HG03575 (cell line): ENCODE results near the gene DENND5A.
"Not testable (repeated sequence)": the region's sequence is repeated elsewhere in the genome, so short reads cannot be mapped to it uniquely, and the experiment has no call there.

Experiments used
- ATAC-seq: cut with Tn5 transposase; IDR thresholded peaks from one replicate; pipeline ENCODE4 v1.9.1; 2021; ENCODE audit not compliant: unreplicated experiment, insufficient number of reproducible peaks, low FRiP score; ENCODE audit errors: extremely low read depth

Gene DENND5A

GRCh38 chr11:9187616-9188015, 77.5 kb downstream of the DENND5A start:
- no peak for ATAC-seq

GRCh38 chr11:9184516-9184915, 80.6 kb downstream of the DENND5A start:
- no peak for ATAC-seq

GRCh38 chr11:9182180-9182871, 82.8 kb downstream of the DENND5A start:
- no peak for ATAC-seq

GRCh38 chr11:9180784-9181183, 84.4 kb downstream of the DENND5A start:
- ATAC-seq, result no peak

GRCh38 chr11:9179141-9179540, 86.0 kb downstream of the DENND5A start:
- no peak for ATAC-seq

GRCh38 chr11:9178716-9179115, 86.4 kb downstream of the DENND5A start:
- no peak for ATAC-seq

GRCh38 chr11:9177438-9178091, 87.6 kb downstream of the DENND5A start:
- ATAC-seq, result no peak

GRCh38 chr11:9176550-9176949, 88.6 kb downstream of the DENND5A start:
- ATAC-seq, result no peak

GRCh38 chr11:9176136-9176535, 89.0 kb downstream of the DENND5A start:
- ATAC-seq, result no peak

GRCh38 chr11:9172389-9172788, 92.8 kb downstream of the DENND5A start:
- no peak for ATAC-seq

- no peak for ATAC-seq
Measured at GRCh38 chr11:9170450-9170849, 94.7 kb downstream of the DENND5A start.

GRCh38 chr11:9169595-9170295, 95.4 kb downstream of the DENND5A start:
- no peak for ATAC-seq

- ATAC-seq, result not testable (repeated sequence)
Measured at GRCh38 chr11:9161991-9162390, 103.2 kb downstream of the DENND5A start.

GRCh38 chr11:9160166-9160565, 105.0 kb downstream of the DENND5A start:
- no peak for ATAC-seq

- no peak for ATAC-seq
Measured at GRCh38 chr11:9158898-9159391, 106.2 kb downstream of the DENND5A start.

GRCh38 chr11:9155930-9156329, 109.2 kb downstream of the DENND5A start:
- no peak for ATAC-seq

- no peak for ATAC-seq
Measured at GRCh38 chr11:9153651-9154050, 111.5 kb downstream of the DENND5A start.

GRCh38 chr11:9151631-9152030, 113.5 kb downstream of the DENND5A start:
- ATAC-seq, result no peak

GRCh38 chr11:9150926-9151325, 114.2 kb downstream of the DENND5A start:
- ATAC-seq, result no peak

- no peak for ATAC-seq
Measured at GRCh38 chr11:9150501-9150900, 114.6 kb downstream of the DENND5A start.
